Liver (tissue), 9 donors: ENCODE data around the gene TACC2. TPM values are rescaled to one million over a fixed set of nuclear protein-coding genes. Genes with fewer than 3 reads are reported as not detected.

ENCODE experiments used
- DNase-seq: peaks from one replicate; pipeline ENCODE4 v3.0.0-alpha.2; 2017; ENCODE audit warnings: low spot score
- H3K27ac ChIP-seq, 2 donors: one replicate each; pipeline ENCODE4 v1.7.0; 2013; ENCODE audit warnings: inconsistent platforms in 2 of 2, low read length in 2 of 2, control low read depth in 1 of 2, low read depth in 1 of 2, mild to moderate bottlenecking in 1 of 2
- H3K27me3 ChIP-seq, 4 donors: one replicate each; pipeline versions ENCODE4 v1.6.1 to v1.7.0; 2013; ENCODE audit warnings: low read length in 3 of 4, inconsistent platforms in 1 of 4, mild to moderate bottlenecking in 1 of 4, moderate library complexity in 1 of 4; ENCODE audit not compliant: control insufficient read depth in 4 of 4, insufficient read depth in 4 of 4
- H3K36me3 ChIP-seq, 4 donors: one replicate each; pipeline versions ENCODE4 v1.6.1 to v1.7.0; 2013; ENCODE audit warnings: low read length in 3 of 4, mild to moderate bottlenecking in 3 of 4, low read depth in 1 of 4, moderate library complexity in 1 of 4; ENCODE audit not compliant: control insufficient read depth in 4 of 4, insufficient read depth in 3 of 4
- H3K4me1 ChIP-seq, 4 donors: one replicate each; pipeline versions ENCODE4 v1.6.1 to v1.7.0; 2013; ENCODE audit warnings: low read length in 3 of 4, mild to moderate bottlenecking in 3 of 4, moderate library complexity in 1 of 4; ENCODE audit not compliant: control insufficient read depth in 4 of 4, insufficient read depth in 4 of 4
- H3K4me3 ChIP-seq, 3 donors: one replicate each; pipeline versions ENCODE4 v1.6.1 to v1.7.0; 2013; ENCODE audit warnings: low read length in 3 of 3, control low read depth in 1 of 3, low read depth in 1 of 3, mild to moderate bottlenecking in 1 of 3
- H3K9ac ChIP-seq, 2 donors: one replicate each; pipeline ENCODE4 v1.7.0; 2013; ENCODE audit warnings: low read length in 2 of 2, mild to moderate bottlenecking in 2 of 2, moderate library complexity in 2 of 2, control low read depth in 1 of 2, low read depth in 1 of 2
- H3K9me3 ChIP-seq, 4 donors: one replicate each; pipeline versions ENCODE4 v1.6.1 to v1.7.0; 2013; ENCODE audit warnings: low read length in 3 of 4; ENCODE audit not compliant: control insufficient read depth in 4 of 4
- FOXA2 ChIP-seq: IDR thresholded peaks from 2 replicates; pipeline ENCODE4 v1.6.1; 2016; ENCODE audit warnings: antibody characterized with exemption
- GABPA ChIP-seq, 2 donors: IDR thresholded peaks in 1 of 2; conservative IDR thresholded peaks in 1 of 2; 2 replicates each; pipeline ENCODE4 v1.6.1; 2016; ENCODE audit warnings: antibody characterized with exemption in 2 of 2, mild to moderate bottlenecking in 1 of 2, moderate library complexity in 1 of 2
- HNF4G ChIP-seq: IDR thresholded peaks from 2 replicates; pipeline ENCODE4 v1.6.1; 2016; ENCODE audit warnings: antibody characterized with exemption
- JUND ChIP-seq, 2 donors: IDR thresholded peaks; 2 replicates each; pipeline ENCODE4 v1.6.1; 2016; ENCODE audit warnings: antibody characterized with exemption in 2 of 2
- NR2F2 ChIP-seq: IDR thresholded peaks from 2 replicates; pipeline ENCODE4 v1.6.1; 2016; ENCODE audit warnings: antibody characterized with exemption
- RAD21 ChIP-seq, 2 donors: IDR thresholded peaks; 2 replicates each; pipeline ENCODE4 v1.6.1; 2016; ENCODE audit warnings: antibody characterized with exemption in 2 of 2, mild to moderate bottlenecking in 2 of 2
- RXRA ChIP-seq, 2 donors: IDR thresholded peaks; 2 replicates each; pipeline ENCODE4 v1.6.1; 2017 to 2018; ENCODE audit warnings: antibody characterized with exemption in 2 of 2, mild to moderate bottlenecking in 1 of 2
- TAF1 ChIP-seq: conservative IDR thresholded peaks from 2 replicates; pipeline ENCODE4 v1.6.1; 2016; ENCODE audit warnings: antibody characterized with exemption, mild to moderate bottlenecking
- YY1 ChIP-seq: IDR thresholded peaks from 2 replicates; pipeline ENCODE4 v1.6.1; 2016; ENCODE audit warnings: antibody characterized with exemption, mild to moderate bottlenecking
- WGBS: extraction: QIAGEN DNeasy Blood & Tissue Kit; methylation state at CpG from one replicate; pipeline ENCODE4 v1.1.7; 2013; 5-methylcytosine and 5-hydroxymethylcytosine counted together
- polyA plus RNA-seq, 2 donors: library from polyadenylated mRNA; stranded (reverse) in 1 of 2; unstranded in 1 of 2; fragments of 200-250 nt in 1 of 2; fragments of >200 nt in 1 of 2; fragmentation: Nextera tagmentation in 1 of 2; extraction: Ambion mirVana in 1 of 2; gene quantifications; one replicate each; pipeline versions ENCODE4 v1.2.1 to v1.2.3, GENCODE V29; 2013 to 2015
- total RNA-seq, 2 donors: library from RNA; depleted of rRNA; stranded (reverse); fragments of >200 nt; gene quantifications; one replicate each; pipeline ENCODE4 v1.2.3, GENCODE V29; 2014
- TF ChIP-seq, protein P1 (sequence below): IDR thresholded peaks from 2 replicates; pipeline ENCODE4 v1.6.1; 2016; ENCODE audit warnings: antibody characterized with exemption, mild to moderate bottlenecking
- TF ChIP-seq, protein P2 (sequence below): IDR thresholded peaks from 2 replicates; pipeline ENCODE4 v1.6.1; 2016; ENCODE audit warnings: antibody characterized with exemption
- TF ChIP-seq, protein P3 (sequence below): IDR thresholded peaks from 2 replicates; pipeline ENCODE4 v1.6.1; 2016; ENCODE audit warnings: antibody characterized with exemption
- TF ChIP-seq, protein P4 (sequence below): fragments of 150-350 bp; IDR thresholded peaks from 2 replicates; pipeline ENCODE4 v1.5.1; 2017; ENCODE audit warnings: improper control_type of control experiment, low read depth, low read length; ENCODE audit not compliant: missing input control
- TF ChIP-seq, protein P5 (sequence below): IDR thresholded peaks from 2 replicates; pipeline ENCODE4 v1.6.1; 2016; ENCODE audit warnings: antibody characterized with exemption
- donor health status: healthy.
- donor health status: healthy.
- donor health status: healthy.
- donor health status: healthy.
- donor health status: healthy.

Gene TACC2
- total and polyA plus RNA-seq, 4 donors, result 1.5 to 9.1 (median 7.8) TPM

DNA sequence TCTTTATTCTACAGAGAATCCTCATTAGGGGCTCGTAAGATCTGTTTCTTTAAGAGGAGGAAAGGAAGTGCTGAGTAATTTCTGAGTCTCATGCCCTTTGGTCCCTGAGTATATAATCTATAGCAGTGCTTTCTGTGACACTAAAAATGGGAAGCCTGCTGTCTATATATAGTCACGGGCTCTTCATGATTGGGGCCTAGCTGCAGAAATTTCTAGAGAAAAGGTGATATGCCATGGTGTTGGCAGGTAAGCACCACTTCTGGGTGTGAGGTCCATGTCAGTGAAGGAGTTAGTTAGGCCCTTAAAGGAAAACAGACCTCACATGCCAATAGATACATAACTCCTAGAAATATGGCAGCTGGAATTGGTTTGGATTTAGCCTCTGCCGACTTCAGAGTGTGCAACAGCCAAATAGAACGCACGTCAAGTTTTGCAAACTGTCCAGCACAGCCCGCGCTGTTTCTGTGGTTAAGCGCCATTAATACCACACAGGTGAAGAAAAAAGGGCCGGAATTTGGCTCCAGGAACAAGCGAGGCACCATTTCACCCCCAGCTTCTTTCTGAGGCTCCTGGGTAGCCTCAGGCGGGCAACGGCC, 123.2 kb downstream of the TACC2 start:
- peak overlapping the region; percentile 51 to 72 (median 57) for H3K4me3 ChIP-seq
- no peak for DNase-seq
- 25% methylated on average over 12 of the region's 12 CpGs for WGBS
- no peaks in the 10 kb centered on the region for H3K27me3 ChIP-seq
- no peaks in the 10 kb centered on the region for H3K36me3 ChIP-seq
- H3K27ac ChIP-seq, result peak overlapping the region; percentile 92 to 99
- H3K9ac ChIP-seq, result peak overlapping the region; percentile 13 to 66
- H3K4me1 ChIP-seq, result peaks cover 3 to 8% (median 5%) of the 10 kb centered on the region in 4 donors
- H3K9me3 ChIP-seq, result no peaks in the 10 kb centered on the region
- TF ChIP-seq HNF4G (no peak), JUND (IDR thresholded peaks at IDR 0.05) (no peak), YY1 (peak; percentile 78), FOXA2 (no peak), TAF1 (no peak), GABPA (IDR thresholded peaks at IDR 0.05 in 1 of 2, conservative IDR thresholded peaks at IDR 0.05 in 1 of 2) (no peak)
- TF ChIP-seq, protein P1, sequence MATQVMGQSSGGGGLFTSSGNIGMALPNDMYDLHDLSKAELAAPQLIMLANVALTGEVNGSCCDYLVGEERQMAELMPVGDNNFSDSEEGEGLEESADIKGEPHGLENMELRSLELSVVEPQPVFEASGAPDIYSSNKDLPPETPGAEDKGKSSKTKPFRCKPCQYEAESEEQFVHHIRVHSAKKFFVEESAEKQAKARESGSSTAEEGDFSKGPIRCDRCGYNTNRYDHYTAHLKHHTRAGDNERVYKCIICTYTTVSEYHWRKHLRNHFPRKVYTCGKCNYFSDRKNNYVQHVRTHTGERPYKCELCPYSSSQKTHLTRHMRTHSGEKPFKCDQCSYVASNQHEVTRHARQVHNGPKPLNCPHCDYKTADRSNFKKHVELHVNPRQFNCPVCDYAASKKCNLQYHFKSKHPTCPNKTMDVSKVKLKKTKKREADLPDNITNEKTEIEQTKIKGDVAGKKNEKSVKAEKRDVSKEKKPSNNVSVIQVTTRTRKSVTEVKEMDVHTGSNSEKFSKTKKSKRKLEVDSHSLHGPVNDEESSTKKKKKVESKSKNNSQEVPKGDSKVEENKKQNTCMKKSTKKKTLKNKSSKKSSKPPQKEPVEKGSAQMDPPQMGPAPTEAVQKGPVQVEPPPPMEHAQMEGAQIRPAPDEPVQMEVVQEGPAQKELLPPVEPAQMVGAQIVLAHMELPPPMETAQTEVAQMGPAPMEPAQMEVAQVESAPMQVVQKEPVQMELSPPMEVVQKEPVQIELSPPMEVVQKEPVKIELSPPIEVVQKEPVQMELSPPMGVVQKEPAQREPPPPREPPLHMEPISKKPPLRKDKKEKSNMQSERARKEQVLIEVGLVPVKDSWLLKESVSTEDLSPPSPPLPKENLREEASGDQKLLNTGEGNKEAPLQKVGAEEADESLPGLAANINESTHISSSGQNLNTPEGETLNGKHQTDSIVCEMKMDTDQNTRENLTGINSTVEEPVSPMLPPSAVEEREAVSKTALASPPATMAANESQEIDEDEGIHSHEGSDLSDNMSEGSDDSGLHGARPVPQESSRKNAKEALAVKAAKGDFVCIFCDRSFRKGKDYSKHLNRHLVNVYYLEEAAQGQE, result peak; percentile 70
- TF ChIP-seq, protein P2, sequence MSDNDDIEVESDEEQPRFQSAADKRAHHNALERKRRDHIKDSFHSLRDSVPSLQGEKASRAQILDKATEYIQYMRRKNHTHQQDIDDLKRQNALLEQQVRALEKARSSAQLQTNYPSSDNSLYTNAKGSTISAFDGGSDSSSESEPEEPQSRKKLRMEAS, result no peak
- TF ChIP-seq, protein P3, sequence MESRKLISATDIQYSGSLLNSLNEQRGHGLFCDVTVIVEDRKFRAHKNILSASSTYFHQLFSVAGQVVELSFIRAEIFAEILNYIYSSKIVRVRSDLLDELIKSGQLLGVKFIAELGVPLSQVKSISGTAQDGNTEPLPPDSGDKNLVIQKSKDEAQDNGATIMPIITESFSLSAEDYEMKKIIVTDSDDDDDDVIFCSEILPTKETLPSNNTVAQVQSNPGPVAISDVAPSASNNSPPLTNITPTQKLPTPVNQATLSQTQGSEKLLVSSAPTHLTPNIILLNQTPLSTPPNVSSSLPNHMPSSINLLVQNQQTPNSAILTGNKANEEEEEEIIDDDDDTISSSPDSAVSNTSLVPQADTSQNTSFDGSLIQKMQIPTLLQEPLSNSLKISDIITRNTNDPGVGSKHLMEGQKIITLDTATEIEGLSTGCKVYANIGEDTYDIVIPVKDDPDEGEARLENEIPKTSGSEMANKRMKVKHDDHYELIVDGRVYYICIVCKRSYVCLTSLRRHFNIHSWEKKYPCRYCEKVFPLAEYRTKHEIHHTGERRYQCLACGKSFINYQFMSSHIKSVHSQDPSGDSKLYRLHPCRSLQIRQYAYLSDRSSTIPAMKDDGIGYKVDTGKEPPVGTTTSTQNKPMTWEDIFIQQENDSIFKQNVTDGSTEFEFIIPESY, result no peak

DNA sequence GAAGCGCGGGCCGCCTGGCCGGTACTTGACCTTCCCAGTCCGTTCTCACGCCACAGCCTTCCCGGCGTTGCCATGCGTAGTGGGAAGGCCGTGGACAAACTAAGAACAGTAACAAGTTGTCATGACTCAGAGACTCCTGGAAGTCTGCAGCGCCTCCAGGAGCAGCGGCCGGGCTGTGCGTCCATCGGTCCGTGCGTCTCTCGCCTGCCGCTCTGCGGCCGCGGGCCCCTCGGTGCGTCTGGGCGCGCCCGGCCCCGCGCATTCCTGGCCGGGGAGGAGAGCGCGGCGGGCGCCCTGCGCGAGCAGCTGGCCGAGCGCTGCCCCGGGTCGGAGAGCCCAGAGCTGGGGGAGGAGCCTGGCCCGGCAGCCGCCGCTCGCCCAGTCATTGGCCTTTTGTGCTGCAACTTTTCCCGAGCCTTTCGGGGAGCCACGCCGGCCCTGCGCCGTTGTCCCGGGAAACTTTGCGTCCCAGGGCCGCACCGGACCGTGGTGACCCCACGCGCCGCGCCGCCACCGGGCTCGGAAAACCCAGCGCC, 123.7 kb downstream of the TACC2 start:
- DNase-seq, result peak; percentile 50
- peak overlapping the region; percentile 66 for H3K9ac ChIP-seq
- peak overlapping the region; percentile 92 to 99 for H3K27ac ChIP-seq
- TF ChIP-seq TAF1 (peak; percentile 19), NR2F2 (peak; percentile 51), RXRA (IDR thresholded peaks at IDR 0.05) (peak in 1 of 2 donors; percentile 57), RAD21 (IDR thresholded peaks at IDR 0.05) (peak; percentile 64 to 68)
- TF ChIP-seq, protein P4, sequence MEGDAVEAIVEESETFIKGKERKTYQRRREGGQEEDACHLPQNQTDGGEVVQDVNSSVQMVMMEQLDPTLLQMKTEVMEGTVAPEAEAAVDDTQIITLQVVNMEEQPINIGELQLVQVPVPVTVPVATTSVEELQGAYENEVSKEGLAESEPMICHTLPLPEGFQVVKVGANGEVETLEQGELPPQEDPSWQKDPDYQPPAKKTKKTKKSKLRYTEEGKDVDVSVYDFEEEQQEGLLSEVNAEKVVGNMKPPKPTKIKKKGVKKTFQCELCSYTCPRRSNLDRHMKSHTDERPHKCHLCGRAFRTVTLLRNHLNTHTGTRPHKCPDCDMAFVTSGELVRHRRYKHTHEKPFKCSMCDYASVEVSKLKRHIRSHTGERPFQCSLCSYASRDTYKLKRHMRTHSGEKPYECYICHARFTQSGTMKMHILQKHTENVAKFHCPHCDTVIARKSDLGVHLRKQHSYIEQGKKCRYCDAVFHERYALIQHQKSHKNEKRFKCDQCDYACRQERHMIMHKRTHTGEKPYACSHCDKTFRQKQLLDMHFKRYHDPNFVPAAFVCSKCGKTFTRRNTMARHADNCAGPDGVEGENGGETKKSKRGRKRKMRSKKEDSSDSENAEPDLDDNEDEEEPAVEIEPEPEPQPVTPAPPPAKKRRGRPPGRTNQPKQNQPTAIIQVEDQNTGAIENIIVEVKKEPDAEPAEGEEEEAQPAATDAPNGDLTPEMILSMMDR, result peak; percentile 53
- TF ChIP-seq, protein P1, result no peak
- TF ChIP-seq, protein P2, result no peak
- TF ChIP-seq, protein P5, sequence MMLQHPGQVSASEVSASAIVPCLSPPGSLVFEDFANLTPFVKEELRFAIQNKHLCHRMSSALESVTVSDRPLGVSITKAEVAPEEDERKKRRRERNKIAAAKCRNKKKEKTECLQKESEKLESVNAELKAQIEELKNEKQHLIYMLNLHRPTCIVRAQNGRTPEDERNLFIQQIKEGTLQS, result no peak
- no peaks in the 10 kb centered on the region for H3K27me3 ChIP-seq
- H3K36me3 ChIP-seq, result no peaks in the 10 kb centered on the region
- under 1% methylated on average over 60 of the region's 63 CpGs for WGBS
- H3K4me1 ChIP-seq, result peaks cover 3 to 8% (median 5%) of the 10 kb centered on the region in 4 donors
- H3K9me3 ChIP-seq, result no peaks in the 10 kb centered on the region
- peak overlapping the region; percentile 57 to 72 (median 67) for H3K4me3 ChIP-seq
